ENCODE data around the gene KIF5B.

The KIF5B gene

DNA sequence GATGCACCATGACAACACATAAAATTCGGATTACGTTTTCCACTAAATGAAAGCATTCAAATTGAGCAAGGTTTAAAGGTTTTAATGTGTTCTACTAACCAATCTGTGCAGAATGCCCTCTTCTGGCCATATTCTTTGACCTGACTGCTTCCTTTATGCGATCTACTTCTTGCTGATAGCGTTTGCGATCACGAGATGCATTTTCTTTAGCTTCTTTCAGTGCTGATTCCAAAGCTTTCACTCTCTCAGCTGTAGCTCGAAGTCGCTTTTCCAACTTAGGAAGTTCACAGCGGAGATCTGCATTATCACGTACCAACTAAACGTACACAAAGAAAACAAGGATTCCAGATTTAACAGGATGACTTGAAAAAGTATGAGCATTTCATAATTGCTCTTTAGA is 39.2 kb downstream of the KIF5B start:
- peak; percentile 38 for FAIRE-seq

DNA sequence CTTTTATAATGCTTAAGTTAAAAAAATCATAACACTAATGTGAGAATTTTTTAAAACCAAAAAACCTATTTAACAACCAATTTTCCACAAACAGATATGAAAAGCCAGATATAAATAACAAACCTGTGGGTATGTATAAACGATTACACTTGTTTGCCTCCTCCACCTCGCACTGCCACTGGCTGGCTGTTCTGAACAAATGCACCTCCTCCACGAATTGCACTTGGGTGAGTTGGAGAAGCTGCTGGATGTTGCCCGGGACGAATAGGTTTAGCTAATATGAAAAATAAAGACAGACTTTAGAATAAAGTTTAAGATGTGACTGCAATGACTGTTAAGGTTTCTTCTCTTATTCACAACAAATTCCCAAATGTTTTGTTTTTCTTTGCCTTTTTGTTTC is 40.8 kb downstream of the KIF5B start:
- DNase-seq (ENCODE audit: insufficient read length, low spot score) (no peak), FAIRE-seq (no peak)
- TF ChIP-seq, protein P1, sequence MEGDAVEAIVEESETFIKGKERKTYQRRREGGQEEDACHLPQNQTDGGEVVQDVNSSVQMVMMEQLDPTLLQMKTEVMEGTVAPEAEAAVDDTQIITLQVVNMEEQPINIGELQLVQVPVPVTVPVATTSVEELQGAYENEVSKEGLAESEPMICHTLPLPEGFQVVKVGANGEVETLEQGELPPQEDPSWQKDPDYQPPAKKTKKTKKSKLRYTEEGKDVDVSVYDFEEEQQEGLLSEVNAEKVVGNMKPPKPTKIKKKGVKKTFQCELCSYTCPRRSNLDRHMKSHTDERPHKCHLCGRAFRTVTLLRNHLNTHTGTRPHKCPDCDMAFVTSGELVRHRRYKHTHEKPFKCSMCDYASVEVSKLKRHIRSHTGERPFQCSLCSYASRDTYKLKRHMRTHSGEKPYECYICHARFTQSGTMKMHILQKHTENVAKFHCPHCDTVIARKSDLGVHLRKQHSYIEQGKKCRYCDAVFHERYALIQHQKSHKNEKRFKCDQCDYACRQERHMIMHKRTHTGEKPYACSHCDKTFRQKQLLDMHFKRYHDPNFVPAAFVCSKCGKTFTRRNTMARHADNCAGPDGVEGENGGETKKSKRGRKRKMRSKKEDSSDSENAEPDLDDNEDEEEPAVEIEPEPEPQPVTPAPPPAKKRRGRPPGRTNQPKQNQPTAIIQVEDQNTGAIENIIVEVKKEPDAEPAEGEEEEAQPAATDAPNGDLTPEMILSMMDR (IDR thresholded peaks at IDR 0.05; ENCODE audit: insufficient read depth, missing control alignments) = no peak

More for the DNA sequence above, 39.2 kb downstream of the KIF5B start:
- TF ChIP-seq, protein P1 (IDR thresholded peaks at IDR 0.05; ENCODE audit: insufficient read depth, missing control alignments) = no peak
- DNase-seq (ENCODE audit: insufficient read length, low spot score) = no peak

GRCh38 chr10:32007026-32007425 is 49.2 kb downstream of the KIF5B start:
- DNase-seq (ENCODE audit: insufficient read length, low spot score) (no peak), FAIRE-seq (no peak)
- TF ChIP-seq, protein P1 (IDR thresholded peaks at IDR 0.05; ENCODE audit: insufficient read depth, missing control alignments) = no peak

DNA sequence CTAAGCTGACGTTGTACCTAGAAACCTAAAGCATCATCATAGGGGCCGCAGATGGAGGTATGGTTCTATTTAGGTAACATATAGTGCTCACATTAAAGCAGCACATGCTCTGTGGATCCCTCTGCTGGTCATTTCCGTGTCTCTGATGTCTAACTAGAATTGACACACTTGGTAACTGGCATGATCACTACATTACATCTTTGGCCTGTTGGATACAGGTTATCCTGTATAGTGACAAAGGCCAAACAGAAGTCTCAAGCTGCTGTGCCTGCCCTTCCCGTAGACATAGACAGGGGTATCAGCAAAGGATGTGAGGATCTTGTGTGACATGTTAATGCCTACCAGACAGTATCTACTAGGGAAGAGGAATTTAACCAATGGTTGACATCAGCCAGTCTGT is 51.2 kb downstream of the KIF5B start:
- TF ChIP-seq, protein P1 (IDR thresholded peaks at IDR 0.05; ENCODE audit: insufficient read depth, missing control alignments) = peak; percentile 44
- DNase-seq (ENCODE audit: insufficient read length, low spot score) (no peak), FAIRE-seq (no peak)

DNA sequence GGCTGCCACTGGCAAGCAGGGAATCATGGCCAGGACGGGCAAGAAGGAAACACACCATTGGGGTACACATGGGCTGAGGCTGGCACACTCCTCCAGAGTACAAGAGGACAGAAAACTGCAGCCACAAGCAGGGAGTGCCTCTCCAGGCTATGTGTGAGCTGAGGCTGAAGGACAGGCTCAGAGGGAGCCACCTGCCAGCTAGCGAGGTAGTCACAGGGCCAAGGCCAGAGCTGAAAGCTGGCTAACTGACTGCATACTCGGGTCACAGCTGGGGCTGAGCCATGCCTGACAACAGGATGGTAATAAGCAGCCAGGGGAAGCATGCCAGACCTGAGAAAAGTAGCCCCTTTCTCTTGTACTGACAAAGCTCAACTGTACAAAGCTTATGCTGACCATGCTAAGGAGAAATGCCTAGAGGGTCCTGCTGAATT is 52.0 kb downstream of the KIF5B start:
- DNase-seq (ENCODE audit: insufficient read length, low spot score) (no peak), FAIRE-seq (no peak)
- TF ChIP-seq, protein P1 (IDR thresholded peaks at IDR 0.05; ENCODE audit: insufficient read depth, missing control alignments) = no peak

- FAIRE-seq (no peak), DNase-seq (ENCODE audit: insufficient read length, low spot score) (no peak)
- TF ChIP-seq, protein P1 (IDR thresholded peaks at IDR 0.05; ENCODE audit: insufficient read depth, missing control alignments) = no peak
Measured at GRCh38 chr10:32002531-32002930, 53.7 kb downstream of the KIF5B start.

- TF ChIP-seq, protein P1 (IDR thresholded peaks at IDR 0.05; ENCODE audit: insufficient read depth, missing control alignments) = no peak
- no peak for DNase-seq (ENCODE audit: insufficient read length, low spot score)
- no peak for FAIRE-seq
Measured at GRCh38 chr10:32000937-32001336, 55.3 kb downstream of the KIF5B start.
